Peyer's patch (tissue), 4 donors: ENCODE measurements around the gene JHY.

Source experiments
- POLR2A ChIP-seq, 2 donors: fragments of 450-650 bp; IDR thresholded peaks; one replicate each; pipeline ENCODE4 v1.5.1; 2017; ENCODE audit warnings: antibody characterized with exemption in 2 of 2, mild to moderate bottlenecking in 2 of 2, moderate library complexity in 2 of 2
- TF ChIP-seq, protein P1 (sequence below), 6 experiments: fragments of 450-650 bp in 4 of 6; fragments of 200-600 bp in 2 of 6; sonication (generic) in 1 of 6; IDR thresholded peaks; one replicate each; pipeline ENCODE4 v1.5.1; 2017 to 2019; ENCODE audit warnings: antibody characterized with exemption in 6 of 6, mild to moderate bottlenecking in 3 of 6, moderate library complexity in 1 of 6

GRCh38 chr11:123000721-123001120, 118.2 kb downstream of the JHY start:
- TF ChIP-seq POLR2A (IDR thresholded peaks at IDR 0.05): no peak
- TF ChIP-seq, protein P1, sequence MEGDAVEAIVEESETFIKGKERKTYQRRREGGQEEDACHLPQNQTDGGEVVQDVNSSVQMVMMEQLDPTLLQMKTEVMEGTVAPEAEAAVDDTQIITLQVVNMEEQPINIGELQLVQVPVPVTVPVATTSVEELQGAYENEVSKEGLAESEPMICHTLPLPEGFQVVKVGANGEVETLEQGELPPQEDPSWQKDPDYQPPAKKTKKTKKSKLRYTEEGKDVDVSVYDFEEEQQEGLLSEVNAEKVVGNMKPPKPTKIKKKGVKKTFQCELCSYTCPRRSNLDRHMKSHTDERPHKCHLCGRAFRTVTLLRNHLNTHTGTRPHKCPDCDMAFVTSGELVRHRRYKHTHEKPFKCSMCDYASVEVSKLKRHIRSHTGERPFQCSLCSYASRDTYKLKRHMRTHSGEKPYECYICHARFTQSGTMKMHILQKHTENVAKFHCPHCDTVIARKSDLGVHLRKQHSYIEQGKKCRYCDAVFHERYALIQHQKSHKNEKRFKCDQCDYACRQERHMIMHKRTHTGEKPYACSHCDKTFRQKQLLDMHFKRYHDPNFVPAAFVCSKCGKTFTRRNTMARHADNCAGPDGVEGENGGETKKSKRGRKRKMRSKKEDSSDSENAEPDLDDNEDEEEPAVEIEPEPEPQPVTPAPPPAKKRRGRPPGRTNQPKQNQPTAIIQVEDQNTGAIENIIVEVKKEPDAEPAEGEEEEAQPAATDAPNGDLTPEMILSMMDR (IDR thresholded peaks at IDR 0.05): no peak
